Measurements from ENCODE around the gene ABCB11.

Gene ABCB11

DNA sequence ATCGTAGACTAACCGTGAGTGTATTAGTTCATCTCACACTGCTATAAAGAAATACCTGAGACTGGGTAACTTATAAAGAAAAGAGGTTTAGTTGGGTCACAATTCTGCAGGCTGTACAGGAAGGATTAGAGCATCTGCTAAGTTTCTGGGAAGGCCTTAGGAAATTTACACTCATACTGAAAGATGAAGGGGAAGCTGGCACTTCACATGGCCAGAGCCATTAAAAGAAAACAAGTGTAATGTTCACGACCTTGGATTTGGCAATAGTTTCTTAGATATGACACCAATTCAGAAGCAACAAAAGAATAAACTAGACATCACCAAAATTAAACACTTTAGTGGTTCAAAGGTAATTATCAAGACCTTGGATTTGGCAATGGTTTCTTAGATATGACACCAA lies 23.8 kb downstream of the ABCB11 start:
- DNase-seq: no peak

DNA sequence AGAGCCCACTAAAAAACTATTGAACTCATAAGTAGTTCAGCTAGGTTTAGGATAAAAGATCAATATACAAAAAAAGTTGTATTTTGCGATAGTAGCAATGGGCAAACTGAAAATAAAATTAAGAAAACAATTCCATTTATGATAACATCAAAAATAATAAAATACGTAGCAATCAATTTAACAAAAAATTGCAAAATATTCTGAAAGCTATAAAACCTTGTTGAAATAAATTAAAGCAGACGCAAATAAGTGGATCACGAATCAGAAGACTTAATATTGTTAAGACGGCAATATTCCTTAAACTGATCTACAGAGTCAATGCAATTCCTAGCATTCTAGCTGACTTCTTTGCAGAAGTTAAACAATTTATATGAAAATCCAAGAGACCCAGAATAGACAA lies 24.5 kb downstream of the ABCB11 start:
- DNase-seq: no peak

DNA sequence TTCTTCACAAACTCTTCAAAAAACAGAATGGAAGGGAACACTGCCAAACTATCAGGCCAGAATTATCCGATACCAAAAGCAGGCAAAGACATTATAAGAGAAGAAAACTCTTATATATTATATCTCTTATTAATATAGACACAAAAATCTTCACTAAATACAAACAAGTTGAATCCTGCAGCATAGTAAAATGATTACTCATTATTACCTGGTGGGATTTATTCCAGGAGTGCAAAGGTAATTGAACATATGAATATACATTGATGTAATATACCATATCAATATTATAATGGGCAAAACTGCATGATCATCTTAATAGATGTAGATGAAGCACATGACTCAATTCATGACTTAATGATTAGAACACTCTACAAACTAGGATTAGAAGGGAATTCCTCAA lies 25.1 kb downstream of the ABCB11 start:
- DNase-seq: no peak

DNA sequence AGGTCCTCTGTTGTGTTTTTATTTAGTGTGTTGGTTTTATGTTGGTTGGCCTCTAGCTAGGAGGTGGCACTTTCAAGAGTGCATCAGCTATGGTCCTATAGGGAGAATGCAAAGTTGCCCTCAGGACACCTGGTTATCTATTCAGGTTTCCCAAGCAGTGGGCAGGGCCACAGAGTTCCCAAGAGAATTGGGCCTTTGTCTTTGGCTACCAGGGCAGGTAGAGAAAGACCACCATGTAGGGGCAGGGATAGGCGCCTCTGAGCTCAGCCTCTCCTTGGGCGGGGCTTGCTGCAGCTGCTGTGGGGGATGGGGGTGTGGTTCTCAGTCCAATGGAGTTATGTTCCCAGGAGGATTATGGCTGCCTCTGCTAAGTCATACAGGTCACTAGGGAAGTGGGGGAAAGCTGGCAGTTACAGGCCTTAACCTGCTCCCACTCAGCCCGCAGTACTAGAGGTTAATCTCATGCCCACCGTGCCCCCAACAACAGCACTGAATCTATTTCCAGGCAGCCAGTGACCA lies 26.0 kb downstream of the ABCB11 start:
- DNase-seq: no peak

DNA sequence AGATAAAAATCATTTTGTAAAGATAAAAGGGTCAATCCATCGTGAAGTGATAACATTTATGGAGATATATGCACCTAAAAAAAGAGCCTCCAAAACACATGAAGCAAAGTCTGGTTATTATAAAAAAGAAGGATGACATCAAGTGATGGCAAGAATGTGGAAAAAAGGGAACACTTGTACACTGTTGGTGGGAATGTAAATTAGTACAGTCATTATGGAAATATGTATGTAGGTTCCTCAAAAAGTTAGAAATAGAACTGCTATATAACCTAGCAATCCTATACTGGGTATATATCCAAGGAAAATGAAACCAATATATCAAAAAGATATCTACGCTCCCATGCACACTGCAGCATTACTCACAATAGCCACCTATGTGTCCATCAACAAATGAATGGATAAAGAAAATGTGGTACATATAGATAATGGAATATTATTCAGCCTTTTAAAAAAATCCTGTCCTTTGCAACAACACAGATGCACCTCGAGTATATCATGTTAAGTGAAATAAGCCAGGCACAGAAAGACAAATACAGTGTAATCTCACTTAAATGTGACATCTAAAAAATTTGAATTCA lies 28.9 kb downstream of the ABCB11 start:
- peak; percentile 9 for DNase-seq

DNA sequence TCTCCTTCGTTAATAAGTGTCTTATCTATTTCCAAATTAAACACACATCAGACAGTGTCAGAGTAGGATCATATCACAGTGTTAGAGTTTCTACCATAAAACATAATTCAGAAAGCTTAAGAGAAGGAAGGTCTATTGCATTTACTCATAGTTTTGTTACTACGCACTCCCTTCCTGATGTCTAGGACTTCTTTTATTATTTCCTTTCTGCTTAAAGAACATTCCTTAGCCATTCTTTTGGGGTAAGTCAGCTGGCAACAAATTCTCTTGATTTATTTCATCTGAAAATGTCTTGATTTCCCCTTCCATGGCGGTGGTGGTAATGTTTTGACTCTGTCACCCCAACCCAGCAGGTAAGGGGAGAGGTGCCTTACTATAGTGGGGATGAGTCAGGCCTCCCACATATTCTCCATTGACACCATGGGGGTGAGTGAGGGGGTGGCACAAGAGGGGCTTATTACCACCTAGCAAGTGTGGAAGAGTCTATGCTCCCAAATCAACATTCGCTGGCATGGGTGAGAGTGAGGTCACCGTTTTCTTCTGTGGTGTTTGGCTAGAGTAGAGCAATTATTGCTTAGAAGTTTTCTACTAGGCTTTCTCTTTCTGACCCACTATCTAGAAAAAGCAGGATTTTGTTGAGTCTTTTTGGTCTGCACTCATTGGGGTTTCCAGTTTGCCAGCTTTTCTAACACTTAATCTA lies 29.9 kb downstream of the ABCB11 start:
- peak; percentile 50 for DNase-seq

DNA sequence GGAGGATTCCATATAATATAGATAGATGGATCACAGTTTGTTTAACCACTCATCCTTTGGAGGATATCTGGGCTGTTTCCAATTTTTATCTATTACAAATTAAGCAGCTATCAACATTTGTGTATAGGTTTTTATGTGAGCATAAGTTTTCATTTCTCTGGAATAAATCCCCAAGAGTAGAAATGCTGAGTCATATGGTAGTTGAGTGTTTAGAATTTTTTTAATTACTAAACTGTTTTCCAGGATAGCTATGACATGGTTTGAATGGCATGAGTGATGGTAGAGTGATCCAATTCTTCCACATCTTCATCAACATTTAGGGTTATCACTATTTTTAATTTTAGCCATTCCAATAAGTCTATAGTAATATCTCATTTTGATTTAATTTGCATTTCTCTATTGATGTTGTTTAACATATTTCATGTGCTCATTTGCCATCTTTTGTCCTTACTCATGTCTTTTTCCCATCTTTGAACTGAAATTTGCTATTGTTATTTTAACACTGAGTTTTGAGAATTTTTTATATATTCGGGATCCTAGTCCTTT lies 31.4 kb downstream of the ABCB11 start:
- DNase-seq: peak; percentile 43

DNA sequence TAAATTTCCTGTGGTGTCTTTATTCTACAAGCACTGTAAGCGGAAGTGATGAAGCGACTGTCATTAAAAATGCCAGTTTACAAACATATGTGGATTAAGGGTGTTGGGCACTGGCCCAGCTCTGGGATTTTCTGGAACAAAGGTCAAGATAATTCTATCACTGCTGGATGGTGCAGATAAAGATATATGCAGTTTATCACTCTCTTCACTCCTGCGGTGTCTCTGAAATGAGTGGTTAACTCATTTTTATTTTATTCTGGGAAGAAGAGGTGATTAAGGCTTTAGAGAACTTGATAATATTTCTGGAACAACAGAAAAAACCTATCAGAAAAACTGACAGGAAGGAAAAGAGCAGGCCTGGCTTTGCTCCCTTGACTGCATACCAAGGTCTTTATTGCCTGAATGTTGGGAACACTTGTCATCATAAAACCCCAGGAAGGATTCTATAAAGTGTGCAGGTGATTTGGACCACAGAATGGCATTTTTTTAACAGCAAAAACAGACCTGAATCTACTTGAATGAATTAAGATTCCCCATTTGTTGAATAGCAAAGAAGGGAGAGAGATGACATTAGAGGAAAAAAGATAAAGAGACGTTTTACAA lies 32.4 kb downstream of the ABCB11 start:
- no peak for DNase-seq

DNA sequence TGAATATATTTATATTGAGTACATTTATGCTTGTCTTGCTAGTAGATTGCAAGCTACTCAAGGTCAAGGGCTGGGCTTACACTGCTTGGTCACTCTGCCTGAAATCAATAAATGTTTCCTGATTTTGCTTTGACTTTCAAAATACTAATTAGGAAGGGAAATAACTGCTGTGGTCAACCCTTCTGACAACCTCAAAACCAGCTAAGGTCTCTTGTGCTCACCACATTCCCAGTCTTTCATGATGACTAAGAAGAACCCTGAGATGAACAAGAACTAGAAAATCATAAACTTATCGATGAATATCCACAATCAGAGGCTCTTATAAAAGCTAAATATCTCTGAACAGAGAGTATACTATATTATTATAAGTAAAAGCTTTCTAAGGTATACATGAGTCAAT lies 33.3 kb downstream of the ABCB11 start:
- DNase-seq: no peak

DNA sequence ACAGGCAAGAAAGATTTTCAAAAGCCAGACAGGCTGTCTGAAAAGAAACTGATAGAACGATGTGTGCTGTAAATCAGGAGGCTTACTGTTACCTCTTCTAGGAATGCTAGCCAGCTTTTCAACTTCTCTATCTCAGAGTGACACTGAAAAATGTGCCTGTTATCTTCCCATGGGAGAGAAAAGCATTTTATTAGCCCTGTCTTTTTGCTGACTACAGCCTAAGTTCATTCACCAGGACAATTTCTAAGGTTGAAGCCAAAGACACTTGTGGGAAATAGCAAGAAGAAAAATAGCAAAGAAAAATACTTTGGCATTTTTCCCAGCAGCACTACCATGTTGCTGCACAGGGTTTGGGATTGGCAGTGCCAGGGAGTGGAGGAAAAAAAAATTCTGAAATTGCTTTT lies 34.0 kb downstream of the ABCB11 start:
- peak; percentile 17 for DNase-seq

DNA sequence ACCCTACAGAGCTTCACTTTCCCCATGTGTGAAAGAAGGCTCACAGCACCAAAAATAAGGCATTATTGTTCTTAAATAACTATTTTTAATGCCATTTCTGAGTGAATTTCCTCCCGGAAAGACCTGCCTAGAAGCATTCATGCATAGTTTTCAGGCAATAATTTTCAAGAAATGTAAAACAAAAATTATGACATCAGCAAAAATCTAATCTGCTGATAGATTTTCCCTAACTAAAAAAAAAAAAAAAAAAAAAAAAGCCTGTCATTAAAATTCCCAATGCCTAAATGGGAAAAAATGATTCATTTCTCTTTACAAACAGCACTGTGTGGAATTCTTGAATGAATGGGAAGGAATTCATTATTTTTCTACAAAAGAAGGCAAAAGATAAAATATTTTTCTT lies 35.4 kb downstream of the ABCB11 start:
- no peak for DNase-seq

DNA sequence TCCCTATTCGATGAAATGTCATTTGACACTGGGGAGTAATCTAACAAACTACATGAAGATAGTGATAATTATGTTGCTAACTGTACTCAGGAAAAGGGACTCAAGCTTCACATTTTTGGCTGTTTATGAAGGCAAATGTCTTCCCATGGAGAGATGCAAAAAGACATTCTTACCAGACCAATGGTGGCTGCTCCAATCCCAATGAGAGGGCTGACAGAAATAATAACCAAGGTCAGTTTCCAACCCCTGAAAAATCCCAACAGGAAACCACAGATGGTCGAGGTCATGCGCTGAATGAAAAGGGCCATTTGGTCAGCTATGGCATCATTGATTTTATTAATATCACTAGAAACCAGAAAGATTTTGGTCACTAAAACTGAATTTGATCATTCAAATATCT lies 37.6 kb downstream of the ABCB11 start:
- DNase-seq: no peak

DNA sequence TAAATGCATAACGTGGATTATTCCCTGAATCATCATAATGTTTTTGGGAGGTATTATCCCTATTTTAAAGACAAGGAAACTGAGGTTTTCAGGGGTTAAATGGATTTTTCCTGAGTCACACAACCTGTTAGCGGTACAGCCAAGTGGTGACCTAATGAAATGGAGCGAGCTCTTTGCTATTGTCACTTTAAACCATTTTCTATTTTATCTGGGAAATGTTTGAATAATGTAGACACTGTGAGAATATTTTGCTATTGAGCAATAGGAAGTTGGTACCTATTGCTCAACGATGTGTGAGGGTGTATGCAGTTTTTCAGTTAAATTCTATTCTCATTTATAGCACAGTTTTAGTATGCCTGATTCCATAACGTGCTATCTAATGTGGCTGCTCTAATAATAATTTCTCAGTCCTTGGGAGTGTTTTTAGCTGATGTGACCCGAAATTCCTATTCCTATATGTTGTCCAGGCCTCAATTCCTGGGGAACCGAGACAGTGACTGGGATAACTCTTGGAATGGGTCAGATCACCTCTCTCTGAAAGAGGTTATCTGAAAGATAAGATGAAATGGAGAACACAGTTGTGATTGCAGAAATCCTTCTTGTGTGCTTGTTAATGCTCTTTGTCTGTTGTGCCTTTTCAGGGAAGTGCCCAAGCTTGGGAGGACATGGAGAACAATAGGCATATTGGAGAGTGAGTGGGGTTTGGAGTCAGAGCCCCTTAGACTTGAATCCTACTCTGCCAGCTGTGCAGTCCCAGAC lies 38.4 kb downstream of the ABCB11 start:
- no peak for DNase-seq

DNA sequence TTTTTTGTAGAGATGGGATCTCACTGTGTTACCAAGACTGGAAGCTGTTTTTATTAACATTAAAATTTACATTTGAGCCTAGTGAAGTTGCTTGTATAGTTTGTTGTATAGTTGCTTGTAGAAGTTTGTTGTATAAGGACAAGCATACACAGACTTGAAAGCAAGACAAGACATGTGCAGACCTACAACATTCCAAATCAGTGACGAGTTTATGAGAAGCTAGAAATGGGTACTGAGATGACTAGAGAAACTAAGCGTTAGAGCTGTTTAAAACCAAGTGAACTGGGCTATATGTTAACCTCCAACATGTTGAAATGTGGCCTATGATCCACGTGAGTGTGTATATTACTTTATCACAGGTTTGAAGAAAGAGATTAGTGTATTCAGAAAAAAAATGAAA lies 39.1 kb downstream of the ABCB11 start:
- no peak for DNase-seq

DNA sequence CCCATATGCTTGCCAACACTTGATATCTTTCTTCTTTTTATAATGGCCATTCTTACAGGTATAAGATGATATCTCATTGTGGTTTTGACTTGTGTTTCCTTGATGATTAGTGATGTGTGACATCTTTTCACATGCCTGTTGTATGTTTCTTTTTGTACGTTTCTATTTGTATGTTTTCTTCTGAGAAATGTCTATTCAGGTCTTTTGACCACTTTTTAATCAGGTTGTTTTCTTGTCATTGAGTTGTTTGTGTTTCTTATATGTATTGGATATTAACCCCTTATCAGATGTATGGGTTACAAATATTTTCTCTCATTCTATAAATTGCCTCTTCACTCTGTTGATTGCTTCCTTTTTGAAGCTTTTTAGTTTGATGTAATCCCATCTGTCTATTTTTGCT lies 42.4 kb downstream of the ABCB11 start:
- no peak for DNase-seq

DNA sequence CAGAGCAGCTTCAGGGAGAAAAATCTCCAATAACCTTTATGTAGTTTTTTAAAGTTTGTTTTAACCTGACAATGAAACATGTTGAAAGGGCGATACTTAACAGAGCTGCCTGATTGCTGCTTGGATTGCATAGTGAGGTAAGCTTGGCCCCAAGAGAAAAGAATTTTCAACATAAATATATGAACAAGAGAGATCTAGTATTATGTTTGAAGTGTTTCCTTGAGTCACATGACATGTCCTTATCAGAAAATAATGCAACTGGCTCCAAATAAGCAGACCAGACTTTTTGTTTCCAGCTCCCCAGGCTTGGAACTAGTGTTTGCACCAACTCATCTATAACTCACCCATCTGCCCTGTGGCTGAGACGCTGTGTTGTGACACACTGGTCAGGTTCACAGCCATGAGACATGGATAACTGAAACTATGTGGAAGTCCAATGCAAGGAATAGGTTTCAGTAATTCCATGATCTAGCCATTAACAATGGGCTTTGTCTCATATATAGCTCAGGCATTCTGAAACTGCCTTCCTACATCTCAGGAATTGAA lies 44.7 kb downstream of the ABCB11 start:
- DNase-seq: no peak

DNA sequence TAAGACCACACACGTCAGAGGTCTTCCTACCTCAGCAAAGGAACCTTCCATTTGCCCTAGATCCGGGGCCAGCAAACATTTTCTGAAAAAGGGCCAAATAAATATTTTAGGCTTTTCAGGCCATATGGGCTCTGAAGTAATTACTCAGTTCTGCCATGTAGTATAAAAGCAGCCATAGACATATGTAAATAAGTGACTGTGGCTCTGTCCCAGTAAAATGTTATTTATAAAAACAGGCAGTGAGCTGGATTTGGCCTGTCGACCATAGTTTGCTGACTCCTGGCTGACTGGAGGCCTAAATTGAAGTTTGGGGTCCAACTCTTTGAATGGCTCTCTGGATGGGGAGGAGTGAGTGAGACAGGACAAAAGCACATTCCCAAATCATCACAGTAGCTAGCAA lies 49.5 kb downstream of the ABCB11 start:
- DNase-seq: no peak

DNA sequence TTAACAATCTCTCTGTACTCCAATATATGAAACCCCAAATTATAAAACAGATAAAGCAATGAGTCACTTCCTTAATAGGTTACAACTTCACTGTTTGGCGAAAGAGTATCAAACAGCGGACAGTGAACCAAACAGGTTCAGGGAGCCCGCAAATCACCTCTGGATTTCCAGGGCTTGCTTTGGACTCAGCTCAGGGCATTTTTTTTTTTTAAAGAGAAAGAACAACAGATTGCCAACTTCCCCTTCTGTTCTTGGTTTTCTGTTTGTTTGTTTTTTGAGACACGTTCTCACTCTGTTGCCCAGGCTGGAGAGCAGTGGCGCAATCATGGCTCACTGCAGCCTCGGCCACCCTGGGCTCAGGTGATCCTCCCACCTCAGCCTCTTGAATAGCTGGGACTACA lies 52.7 kb downstream of the ABCB11 start:
- DNase-seq: no peak

DNA sequence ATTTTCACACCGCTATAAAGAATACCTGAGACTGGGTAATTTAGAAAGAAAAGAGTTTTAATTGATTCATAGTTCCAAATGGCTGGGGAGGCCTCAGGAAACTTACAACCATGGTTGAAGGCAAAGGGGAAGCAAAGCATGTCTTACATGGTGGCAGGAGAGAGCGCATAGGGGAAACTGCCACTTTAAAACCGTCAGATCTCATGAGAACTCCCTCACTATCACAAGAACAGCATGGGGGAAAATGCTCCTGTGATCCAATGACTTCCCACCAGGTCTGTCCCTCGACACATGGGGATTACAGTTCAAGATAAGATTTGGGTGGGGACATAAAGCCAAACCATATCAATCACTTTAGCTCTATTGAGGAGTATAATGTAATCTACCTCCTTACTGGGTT lies 53.5 kb downstream of the ABCB11 start:
- DNase-seq: no peak

DNA sequence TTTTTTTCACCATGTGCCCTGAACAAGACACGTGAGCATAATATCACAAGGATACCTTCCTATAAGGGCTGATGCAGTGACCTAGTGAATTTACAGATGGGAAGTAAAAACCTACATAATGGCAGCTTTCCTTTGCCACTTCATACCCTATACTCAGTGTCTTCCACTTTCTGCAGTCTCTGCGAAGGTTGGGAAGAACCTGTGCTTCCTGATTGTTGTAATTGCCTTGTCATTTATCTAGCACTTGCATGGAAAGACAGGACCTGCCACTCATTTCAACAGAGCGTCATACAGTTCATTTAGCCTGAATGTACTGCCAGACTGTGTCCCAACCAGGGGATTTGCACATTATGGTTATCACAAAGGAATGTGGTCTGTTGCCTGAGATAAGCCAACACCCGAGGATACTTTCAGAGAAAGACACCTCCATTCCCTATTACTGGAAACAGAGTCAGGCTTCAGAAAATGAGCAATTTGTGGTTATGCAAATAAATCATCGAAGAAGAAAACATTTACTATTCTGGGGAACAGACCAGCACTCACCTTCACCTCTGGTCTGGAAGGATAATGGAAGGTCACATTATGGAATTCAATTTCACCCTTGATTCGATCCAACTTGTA lies 55.0 kb downstream of the ABCB11 start:
- no peak for DNase-seq

DNA sequence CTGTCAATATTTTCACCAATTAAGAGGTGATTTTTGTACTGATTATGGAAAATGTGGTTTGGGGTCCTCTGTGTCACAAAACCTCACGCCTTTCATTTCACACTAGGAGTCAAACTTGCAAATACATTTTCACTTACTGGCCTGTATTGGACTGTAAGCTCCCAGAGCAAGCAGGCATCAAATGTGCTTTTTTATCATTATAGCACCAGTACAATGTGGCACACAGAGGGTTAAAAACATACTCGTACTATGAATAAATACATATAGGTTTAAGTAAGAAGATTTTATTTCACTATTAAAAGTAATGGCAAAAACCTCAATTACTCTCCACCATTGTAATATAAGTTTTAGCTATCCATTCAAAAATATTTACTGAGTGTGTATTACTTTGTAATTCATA lies 56.7 kb downstream of the ABCB11 start:
- DNase-seq: no peak

DNA sequence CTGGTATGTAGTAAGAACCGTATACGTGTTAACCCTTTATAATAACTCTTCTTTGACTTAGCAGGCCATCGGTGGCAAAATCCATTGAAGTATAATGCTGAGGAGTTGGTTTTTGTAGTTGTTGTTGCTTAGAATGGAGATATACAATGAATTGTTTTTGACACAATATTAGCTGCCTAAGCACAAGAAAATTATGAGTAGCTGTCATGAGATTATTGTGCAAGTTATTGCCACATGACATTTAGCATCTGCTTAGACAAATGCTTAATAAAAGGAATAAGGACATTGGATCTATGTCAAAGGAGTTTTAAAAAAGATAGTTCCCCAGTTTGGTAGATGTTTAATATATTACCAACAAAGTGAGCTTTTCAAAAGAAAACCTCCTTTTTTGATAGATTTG lies 59.9 kb downstream of the ABCB11 start:
- DNase-seq: no peak
